GM21825 (cell line): ENCODE data around the gene C19orf85.

ENCODE experiments used
- ATAC-seq: cut with Tn5 transposase; IDR thresholded peaks from one replicate; pipeline ENCODE4 v1.9.1; 2021; ENCODE audit warnings: mild to moderate bottlenecking, moderate library complexity; ENCODE audit not compliant: unreplicated experiment

C19orf85 gene

GRCh38 chr19:55478364-55478763, 13.8 kb upstream of the C19orf85 start:
- ATAC-seq = no peak

GRCh38 chr19:55477905-55478304, 13.4 kb upstream of the C19orf85 start:
- ATAC-seq = no peak

- ATAC-seq = peak; percentile 83
Measured at GRCh38 chr19:55476100-55476775, 11.7 kb upstream of the C19orf85 start, which contains the start of gene ZNF628. Gene ZNF628 (plus strand): TSS chr19:55476617. CDS start chr19:55479911, 3,294 bp downstream.

- ATAC-seq = no peak
Measured at GRCh38 chr19:55474269-55475265, 10.0 kb upstream of the C19orf85 start.

- ATAC-seq = no peak
Measured at GRCh38 chr19:55473225-55474012, 8.9 kb upstream of the C19orf85 start.

GRCh38 chr19:55472463-55472862, 7.9 kb upstream of the C19orf85 start:
- ATAC-seq = no peak

GRCh38 chr19:55471266-55471665, 6.7 kb upstream of the C19orf85 start:
- ATAC-seq = no peak

- no peak for ATAC-seq
Measured at GRCh38 chr19:55468054-55468393, 3.5 kb upstream of the C19orf85 start.

- peak; percentile 50 for ATAC-seq
Measured at GRCh38 chr19:55467236-55468053, 2.9 kb upstream of the C19orf85 start.

- ATAC-seq = no peak
Measured at GRCh38 chr19:55466241-55466614, 1.7 kb upstream of the C19orf85 start.

- ATAC-seq = no peak
Measured at GRCh38 chr19:55465460-55466240, 1.1 kb upstream of the C19orf85 start.

- ATAC-seq = no peak
Measured at GRCh38 chr19:55464039-55464661, 401 bp downstream of the C19orf85 start.

GRCh38 chr19:55463583-55464031, 944 bp downstream of the C19orf85 start:
- ATAC-seq = no peak

- no peak for ATAC-seq
Measured at GRCh38 chr19:55462722-55463121, 1.8 kb downstream of the C19orf85 start.

GRCh38 chr19:55461974-55462626, 2.5 kb downstream of the C19orf85 start:
- ATAC-seq = no peak

- peak; percentile 84 for ATAC-seq
Measured at GRCh38 chr19:55461259-55461973, 3.1 kb downstream of the C19orf85 start, which contains the start of gene ISOC2. Gene ISOC2 (minus strand): TSS chr19:55461642. CDS start chr19:55456486, 5,156 bp downstream.

- ATAC-seq = no peak
Measured at GRCh38 chr19:55460670-55461258, 3.8 kb downstream of the C19orf85 start.
